ENCODE results near the gene CDH10.

Gene CDH10

GRCh38 chr5:24480952-24481351 is 163.8 kb downstream of the CDH10 start:
- no peak for DNase-seq

- DNase-seq, result no peak
Measured at GRCh38 chr5:24477958-24478357, 166.8 kb downstream of the CDH10 start.

- DNase-seq, result no peak
Measured at GRCh38 chr5:24475101-24475500, 169.7 kb downstream of the CDH10 start.

GRCh38 chr5:24474685-24475084 is 170.1 kb downstream of the CDH10 start:
- DNase-seq, result no peak

- no peak for DNase-seq
Measured at GRCh38 chr5:24472518-24472917, 172.3 kb downstream of the CDH10 start.

GRCh38 chr5:24444414-24444813 is 200.4 kb downstream of the CDH10 start:
- no peak for DNase-seq

- no peak for DNase-seq
Measured at GRCh38 chr5:24439465-24439864, 205.3 kb downstream of the CDH10 start.

All from fibroblast of skin of scalp (primary cell).